ENCODE measurements around the gene ATP6V0B.

GRCh38 chr1:43938383-43938782, 36.4 kb upstream of the ATP6V0B start:
- TF ChIP-seq, protein P1, sequence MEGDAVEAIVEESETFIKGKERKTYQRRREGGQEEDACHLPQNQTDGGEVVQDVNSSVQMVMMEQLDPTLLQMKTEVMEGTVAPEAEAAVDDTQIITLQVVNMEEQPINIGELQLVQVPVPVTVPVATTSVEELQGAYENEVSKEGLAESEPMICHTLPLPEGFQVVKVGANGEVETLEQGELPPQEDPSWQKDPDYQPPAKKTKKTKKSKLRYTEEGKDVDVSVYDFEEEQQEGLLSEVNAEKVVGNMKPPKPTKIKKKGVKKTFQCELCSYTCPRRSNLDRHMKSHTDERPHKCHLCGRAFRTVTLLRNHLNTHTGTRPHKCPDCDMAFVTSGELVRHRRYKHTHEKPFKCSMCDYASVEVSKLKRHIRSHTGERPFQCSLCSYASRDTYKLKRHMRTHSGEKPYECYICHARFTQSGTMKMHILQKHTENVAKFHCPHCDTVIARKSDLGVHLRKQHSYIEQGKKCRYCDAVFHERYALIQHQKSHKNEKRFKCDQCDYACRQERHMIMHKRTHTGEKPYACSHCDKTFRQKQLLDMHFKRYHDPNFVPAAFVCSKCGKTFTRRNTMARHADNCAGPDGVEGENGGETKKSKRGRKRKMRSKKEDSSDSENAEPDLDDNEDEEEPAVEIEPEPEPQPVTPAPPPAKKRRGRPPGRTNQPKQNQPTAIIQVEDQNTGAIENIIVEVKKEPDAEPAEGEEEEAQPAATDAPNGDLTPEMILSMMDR (IDR thresholded peaks at IDR 0.05; ENCODE audit: low read depth, low read length), result no peak
- no peak for TF ChIP-seq EZH2phosphoT487 (IDR thresholded peaks at IDR 0.05; ENCODE audit: low read depth)
